Activated CD4-positive, CD25-positive, alpha-beta regulatory T cell treated with anti-CD3 and anti-CD28 coated beads, Interleukin-2, amount 50 U/mL, for 24 hours (primary cell): Measurements from ENCODE around the gene DDX39B.
A peak's percentile ranks its signal among the peaks of the same experiment; 100 is the strongest.
"Not testable (repeated sequence)": the region's sequence is repeated elsewhere in the genome, so short reads cannot be mapped to it uniquely, and the experiment has no call there.

Experiments used
- ATAC-seq, 2 donors: fragments of 150-1000 bp; cut with Tn5 transposase; one replicate each; pipeline ENCODE4 v1.10.0; 2021; ENCODE audit warnings: mild to moderate bottlenecking in 1 of 2, moderate library complexity in 1 of 2

Gene DDX39B

GRCh38 chr6:31525932-31526591 lies 15.7 kb downstream of the DDX39B start:
- peak in 1 of 2 donors; percentile 7 for ATAC-seq

GRCh38 chr6:31525553-31525931 lies 16.3 kb downstream of the DDX39B start:
- ATAC-seq = no peak

GRCh38 chr6:31521835-31522234 lies 20.0 kb downstream of the DDX39B start:
- no peak for ATAC-seq

GRCh38 chr6:31513456-31514165 lies 28.2 kb downstream of the DDX39B start:
- no peak for ATAC-seq

GRCh38 chr6:31510007-31510406 lies 31.8 kb downstream of the DDX39B start:
- ATAC-seq = no peak

GRCh38 chr6:31509036-31509435 lies 32.8 kb downstream of the DDX39B start:
- ATAC-seq = not testable (repeated sequence)

DNA sequence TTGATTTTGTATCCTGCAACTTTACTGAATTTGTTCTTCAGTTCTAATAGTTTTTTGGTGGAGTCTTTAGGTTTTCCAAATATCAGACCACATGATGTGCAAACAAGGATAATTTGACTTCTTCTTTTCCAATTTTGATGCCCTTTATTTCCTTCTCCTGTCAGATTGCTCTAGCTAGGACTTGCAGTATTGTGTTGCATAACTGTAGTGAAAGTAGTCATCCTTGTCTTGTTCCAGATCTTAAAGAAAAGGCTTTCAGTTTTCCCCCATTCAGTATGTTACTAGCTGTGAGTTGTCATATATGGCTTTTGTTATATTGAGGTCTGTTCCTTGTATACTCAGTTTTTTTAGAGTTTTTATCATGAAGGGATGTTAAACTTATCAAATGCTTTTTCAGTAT lies 39.2 kb downstream of the DDX39B start:
- ATAC-seq = no peak

DNA sequence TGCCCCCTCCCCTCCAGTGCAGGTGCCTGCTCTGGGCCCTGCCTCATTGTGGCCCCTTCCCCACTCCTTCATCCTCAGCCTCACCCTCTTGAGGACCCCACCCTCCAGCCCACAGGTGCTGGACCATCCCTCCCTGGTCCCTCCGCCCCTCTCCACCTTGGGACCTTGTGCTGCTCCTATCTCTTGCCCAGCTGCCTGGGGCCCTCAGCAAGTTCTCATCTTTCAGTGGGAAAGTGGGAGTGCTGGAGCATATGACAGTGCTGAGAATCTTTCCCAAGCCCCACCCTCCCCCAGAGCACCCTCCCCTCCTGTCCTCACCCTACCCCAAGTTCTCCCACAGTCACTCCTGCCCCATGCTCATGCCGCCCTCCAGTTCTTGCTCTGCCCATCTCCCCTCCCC lies 42.2 kb downstream of the DDX39B start:
- not testable (repeated sequence) for ATAC-seq

- ATAC-seq = no peak
These were observed 43.1 kb downstream of the DDX39B start for GRCh38 chr6:31498748-31499147.

DNA sequence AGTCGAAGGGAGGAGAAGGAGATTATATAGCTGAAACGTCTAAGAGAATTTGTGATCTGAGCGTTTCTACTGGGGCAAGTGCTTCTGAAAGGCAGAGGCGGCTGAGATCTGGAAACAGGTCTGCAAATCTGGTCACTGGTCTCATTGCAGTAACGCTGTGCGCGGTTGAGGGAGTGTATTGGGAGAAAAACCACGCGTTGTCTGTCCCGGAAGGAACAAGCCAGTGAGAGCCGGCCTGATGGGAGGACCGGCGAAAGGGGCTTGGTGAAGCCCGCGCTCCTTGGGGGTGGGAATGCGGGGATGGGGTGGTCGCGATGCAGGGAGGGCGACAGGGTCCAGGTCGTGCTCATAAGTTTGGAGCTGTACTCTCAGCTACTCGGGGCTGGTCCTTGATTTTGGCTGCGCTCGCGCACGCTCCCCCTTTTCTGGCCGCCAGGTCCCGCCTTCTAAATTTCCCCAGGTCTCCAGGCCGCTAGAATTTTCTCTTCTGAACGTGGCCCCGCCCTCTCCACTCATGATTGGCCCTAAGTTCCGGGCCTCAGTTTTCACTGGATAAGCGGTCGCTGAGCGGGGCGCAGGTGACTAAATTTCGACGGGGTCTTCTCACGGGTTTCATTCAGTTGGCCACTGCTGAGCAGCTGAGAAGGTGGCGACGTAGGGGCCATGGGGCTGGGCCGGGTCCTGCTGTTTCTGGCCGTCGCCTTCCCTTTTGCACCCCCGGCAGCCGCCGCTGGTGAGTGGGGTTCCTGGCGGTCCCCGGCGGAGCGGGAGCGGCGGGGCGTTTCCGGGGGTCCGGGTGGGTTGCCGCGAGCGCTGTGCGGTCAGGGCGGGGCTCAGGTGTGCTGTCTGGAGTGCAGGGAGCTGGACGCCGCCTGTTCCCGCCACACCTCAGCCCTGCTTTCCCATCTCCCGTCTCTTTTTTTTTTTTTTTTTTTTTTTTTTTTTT lies 44.0 kb downstream of the DDX39B start, which contains the start of gene MICB:
TSS of gene MICB (plus strand) at position 615 of the 946 bp plus-strand sequence. CDS start at position 664, 49 bp downstream.
- ATAC-seq = peak; percentile 80 to 81

DNA sequence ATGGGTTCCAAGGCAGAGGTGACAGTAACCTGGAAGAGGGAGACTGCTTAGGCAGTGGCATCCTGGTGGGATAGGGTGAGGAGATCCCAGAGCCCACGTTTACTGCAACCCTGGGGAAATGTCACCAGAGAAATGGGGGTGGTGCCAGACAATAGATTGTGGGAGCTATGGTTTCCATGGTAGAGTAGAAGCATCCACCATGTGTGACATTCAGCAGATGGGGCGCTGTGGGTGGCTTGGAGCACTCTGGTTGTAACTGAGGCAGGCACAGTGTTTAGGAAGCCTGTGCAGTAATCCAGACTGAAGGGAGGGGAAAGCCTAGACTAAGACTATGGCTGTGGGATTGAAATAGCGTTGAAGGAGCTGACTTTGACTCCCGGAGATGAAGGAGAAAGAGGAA lies 45.0 kb downstream of the DDX39B start:
- not testable (repeated sequence) for ATAC-seq

DNA sequence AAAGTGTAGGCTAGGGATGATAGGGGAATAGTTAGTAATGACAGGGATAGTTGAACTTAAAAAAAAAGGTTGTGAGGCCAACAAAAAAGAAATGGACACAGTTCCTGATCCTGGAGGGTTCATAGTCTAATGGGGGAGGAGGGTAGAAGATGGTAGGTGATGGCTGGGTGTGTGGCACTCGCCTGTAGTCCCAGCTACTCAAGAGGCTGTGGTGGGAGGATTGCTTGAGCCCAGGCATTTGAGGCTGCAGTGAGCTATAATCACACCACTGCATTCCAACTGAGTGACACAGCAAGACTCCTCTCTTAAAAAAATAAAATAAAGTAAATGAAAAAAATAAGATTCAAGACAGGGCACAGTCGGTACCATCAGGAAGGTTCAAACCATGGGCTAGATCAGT lies 46.2 kb downstream of the DDX39B start:
- no peak for ATAC-seq

GRCh38 chr6:31493875-31494694 lies 47.7 kb downstream of the DDX39B start:
- peak; percentile 53 to 60 for ATAC-seq

GRCh38 chr6:31493550-31493874 lies 48.3 kb downstream of the DDX39B start:
- ATAC-seq = not testable (repeated sequence)

DNA sequence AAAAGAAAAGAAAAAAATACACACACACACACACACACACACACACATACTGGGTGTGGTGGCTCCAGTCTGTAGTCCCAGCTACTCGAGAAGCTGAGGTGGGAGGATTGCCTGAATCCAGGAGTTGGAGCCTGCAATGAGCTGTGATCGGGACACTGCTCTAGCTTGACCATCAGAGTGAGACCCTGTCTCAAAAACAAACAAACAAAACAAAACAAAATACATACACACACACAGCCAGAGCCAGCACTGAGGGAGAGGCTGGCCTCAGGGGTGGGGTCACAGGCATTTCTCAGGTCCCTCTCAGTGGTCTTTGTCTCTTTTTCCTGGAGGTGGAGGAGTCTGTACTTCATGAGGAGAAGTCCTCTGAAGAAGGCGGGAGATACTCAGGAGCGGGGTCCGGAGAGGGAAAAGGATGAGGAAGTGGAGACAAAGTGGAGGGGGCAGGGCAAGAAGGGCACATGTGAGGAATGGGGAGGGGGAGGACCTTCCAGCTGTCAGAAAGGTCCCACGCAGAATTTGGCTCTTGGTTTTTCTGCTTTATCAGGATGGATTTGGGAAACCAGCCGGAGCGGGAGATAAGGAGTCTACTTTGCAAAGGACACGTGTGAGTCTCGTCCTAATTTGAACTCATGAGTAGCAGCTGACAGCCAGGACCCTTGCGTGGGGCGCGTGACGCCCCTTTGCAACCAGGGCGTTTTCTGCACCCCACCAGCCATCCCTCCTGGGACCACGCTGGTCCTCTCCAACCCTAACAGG lies 51.5 kb downstream of the DDX39B start:
- ATAC-seq = no peak

DNA sequence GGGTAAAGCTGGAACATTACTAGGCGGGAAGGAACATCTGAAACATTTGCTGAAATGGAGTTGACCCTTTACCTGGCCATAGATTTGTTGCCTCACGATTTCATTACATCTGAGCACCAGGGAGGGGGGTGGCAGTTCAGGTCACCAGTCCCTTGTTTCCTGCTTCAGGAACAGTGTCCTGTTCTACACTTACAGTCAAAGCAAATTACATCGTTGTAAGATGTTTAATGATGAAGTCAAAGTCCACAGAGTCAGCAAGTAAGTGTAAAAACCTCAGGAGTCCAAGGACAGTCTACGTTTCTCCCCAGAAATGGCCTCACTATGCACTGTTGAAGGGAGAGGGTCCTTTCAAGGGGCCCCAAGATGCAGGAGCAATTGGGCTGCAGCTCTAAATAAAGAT lies 52.7 kb downstream of the DDX39B start:
- no peak for ATAC-seq

DNA sequence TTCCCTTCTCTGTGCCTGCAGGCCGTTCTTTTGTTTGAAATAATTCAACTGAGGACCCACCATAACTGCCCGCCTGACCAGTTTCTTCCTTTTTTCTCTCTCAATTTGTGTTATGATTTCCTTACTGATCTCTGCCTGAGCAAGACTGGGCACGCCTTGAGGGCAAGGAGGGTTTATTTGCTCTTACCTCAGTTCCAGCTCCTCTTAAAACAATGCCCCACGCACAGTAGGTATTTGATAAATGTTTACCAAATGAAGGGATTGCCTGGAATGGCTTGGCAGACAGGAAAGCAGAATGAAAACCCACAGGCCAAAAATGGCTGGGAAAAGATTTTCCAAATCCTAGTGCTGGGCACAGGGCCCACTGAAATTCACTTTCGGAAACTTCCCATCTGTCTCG lies 54.1 kb downstream of the DDX39B start:
- ATAC-seq = not testable (repeated sequence)

DNA sequence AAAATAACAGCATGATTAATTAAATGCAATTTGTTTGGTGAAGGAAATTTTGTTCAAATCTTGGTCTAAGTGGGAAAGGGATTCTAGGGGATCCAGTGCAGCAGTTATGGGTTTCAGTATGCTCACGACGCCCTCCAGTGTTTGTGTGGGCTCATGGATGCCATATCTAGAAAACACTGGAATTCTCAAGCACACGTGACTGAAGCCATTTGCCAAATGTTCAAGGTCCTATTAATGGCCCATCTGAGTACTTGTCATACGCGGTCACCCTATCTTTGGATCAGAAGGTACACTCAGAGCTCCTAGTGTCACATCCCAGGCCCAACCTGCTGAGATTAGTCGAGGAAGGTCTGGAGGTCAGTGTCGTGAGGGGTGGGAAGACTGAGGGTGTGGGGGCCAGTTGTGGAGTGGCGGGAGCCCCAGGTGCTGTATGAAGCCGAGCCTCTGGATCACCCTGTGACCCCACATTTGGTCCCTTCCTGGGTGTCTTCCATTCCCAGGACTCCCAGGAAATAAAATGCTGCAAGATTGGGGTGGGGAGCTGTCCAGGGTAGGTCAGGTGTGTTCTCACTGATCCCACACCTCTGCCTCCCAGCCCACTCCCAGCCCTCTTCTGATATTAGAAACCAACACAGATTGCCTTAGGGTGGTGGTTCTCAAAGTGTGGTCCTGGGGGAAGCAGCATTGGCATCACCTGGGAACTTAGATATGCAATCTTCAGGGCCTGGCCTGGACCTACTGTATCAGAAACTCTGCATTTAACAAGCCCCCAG lies 55.6 kb downstream of the DDX39B start:
- ATAC-seq = not testable (repeated sequence)

GRCh38 chr6:31485055-31485454 lies 56.7 kb downstream of the DDX39B start:
- no peak for ATAC-seq

DNA sequence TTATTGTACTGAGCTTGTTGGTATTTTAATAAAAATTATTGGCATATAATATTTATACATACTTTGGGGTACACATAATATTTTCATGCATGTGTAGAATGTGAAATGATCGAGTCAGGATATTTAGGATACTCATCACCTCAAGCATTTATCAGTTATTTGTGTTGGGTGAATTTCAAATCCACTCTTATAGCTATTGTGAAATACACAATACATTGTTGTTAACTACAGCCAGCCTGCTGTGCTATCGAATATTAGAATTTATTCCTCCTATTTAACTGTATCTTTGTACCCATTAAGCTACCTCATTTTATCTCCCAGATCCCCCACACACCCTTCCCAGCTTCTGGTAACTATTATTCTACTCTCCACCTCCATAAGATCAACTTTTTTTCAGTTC lies 58.4 kb downstream of the DDX39B start:
- ATAC-seq = no peak

DNA sequence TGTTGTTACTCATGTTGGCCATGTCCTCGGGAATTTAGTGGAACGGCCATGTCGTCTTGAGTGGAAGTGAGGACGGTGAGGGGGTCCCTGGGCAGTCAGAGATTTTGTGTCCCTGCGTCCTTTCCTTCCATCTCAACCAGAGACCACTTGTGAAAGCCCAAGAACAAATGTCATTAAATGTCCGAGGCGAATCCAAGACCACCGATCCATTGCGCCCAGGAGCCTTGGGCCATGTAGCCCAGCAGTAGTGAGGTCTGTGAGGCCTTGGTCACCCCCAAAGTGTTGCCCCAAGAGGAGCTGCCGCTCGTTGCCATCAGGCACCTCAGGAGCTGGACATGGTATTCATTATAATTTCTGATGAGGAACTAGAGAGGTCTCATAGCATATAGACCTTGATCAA lies 61.2 kb downstream of the DDX39B start:
- no peak for ATAC-seq
